GM18505 (cell line): ENCODE results near the gene SMTNL2.

Source experiments
- ATAC-seq: cut with Tn5 transposase; IDR thresholded peaks from one replicate; pipeline ENCODE4 v1.9.1; 2021; ENCODE audit not compliant: unreplicated experiment
- POLR2A ChIP-seq: IDR thresholded peaks from 4 replicates; pipeline ENCODE4 v1.6.1; 2011; ENCODE audit warnings: borderline replicate concordance; ENCODE audit not compliant: insufficient read depth, insufficient read length; ENCODE audit errors: extremely low read depth

The SMTNL2 gene

DNA sequence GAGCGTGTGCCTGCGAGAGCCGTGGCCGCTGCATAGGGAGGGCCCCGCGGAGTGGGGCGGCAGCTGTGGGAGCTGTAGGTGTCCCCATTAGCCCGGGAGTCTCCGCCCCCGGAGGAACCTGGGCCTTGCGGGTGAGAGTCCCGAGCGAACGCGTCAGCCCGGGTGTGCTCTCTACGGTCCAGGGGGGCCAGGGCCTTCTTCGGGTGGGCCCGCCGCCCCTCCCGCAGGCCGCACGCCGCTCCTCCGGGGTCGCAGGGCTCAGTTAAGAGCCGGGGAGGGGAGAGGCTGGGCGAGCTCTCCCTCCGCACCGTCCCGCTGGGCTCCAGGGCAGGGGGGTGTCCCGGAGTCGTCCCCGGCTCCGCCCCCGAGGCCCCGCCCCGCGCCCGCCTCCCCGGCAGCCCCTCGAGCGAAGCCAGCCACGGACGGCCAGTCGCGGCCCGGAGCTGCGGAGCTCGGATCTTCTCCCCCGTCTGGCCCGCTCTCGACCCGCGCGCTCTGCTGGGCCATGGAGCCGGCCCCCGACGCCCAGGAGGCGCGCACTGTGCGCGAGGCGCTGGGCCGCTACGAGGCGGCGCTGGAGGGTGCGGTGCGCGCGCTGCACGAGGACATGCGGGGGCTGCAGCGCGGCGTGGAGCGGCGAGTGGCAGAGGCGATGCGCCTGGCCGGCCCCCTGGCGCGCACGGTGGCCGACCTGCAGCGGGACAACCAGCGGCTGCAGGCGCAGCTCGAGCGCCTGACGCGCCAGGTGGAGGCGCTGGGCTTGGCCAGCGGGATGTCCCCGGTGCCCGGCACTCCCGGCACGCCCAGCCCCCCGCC is at the start of gene SMTNL2:
SMTNL2 (plus strand) TSS at position 429 of the 816 bp plus-strand sequence; CDS start at position 506, 77 bp downstream.
- TF ChIP-seq POLR2A: no peak
- ATAC-seq: no peak

GRCh38 chr17:4534928-4535666 is 49.2 kb upstream of the SMTNL2 start:
- ATAC-seq: no peak
- no peak for TF ChIP-seq POLR2A

GRCh38 chr17:4535667-4536258 is 48.6 kb upstream of the SMTNL2 start:
- no peak for ATAC-seq
- TF ChIP-seq POLR2A: no peak

- ATAC-seq: no peak
- no peak for TF ChIP-seq POLR2A
Measured at GRCh38 chr17:4536259-4536741, 48.0 kb upstream of the SMTNL2 start.

- TF ChIP-seq POLR2A: no peak
- ATAC-seq: no peak
Measured at GRCh38 chr17:4536742-4537411, 47.5 kb upstream of the SMTNL2 start.

DNA sequence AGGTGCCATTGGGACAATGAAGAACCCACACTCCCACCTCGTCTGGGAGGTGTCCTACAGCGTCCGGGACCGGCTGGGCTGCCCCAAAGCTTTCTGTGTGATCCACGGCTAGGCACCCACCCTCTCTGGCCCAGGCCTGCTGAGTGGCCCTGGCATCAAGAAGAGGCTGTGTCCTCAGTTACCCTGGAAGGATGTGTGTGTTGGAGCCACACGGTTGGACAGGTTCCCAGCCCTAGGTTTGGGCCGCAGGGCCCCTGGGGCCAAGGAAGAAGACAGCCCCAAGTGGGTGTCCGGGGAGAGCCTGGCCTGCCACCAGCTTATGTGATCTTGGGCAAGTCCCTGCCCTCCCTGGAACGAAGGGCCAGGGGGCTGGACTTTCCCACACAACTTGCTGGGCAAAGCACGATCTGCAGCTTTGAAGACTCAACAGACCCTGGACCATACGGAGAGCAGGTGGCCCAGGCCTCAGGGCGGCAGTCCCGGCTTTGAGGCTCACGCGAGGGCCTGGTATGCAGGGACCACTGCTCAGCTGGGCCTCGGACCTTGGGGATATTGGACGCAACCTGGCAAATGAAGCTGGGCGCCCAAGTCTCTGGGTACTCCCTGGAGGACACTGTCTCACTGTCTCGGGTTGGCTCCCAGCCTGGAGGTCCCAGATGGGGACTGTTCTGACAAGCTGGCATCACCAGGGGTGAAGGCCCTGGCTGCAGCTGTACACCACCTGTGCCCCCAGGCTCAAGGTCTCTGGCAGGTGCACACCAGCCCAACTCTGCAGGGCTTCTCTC is 46.7 kb upstream of the SMTNL2 start:
- TF ChIP-seq POLR2A: no peak
- no peak for ATAC-seq

DNA sequence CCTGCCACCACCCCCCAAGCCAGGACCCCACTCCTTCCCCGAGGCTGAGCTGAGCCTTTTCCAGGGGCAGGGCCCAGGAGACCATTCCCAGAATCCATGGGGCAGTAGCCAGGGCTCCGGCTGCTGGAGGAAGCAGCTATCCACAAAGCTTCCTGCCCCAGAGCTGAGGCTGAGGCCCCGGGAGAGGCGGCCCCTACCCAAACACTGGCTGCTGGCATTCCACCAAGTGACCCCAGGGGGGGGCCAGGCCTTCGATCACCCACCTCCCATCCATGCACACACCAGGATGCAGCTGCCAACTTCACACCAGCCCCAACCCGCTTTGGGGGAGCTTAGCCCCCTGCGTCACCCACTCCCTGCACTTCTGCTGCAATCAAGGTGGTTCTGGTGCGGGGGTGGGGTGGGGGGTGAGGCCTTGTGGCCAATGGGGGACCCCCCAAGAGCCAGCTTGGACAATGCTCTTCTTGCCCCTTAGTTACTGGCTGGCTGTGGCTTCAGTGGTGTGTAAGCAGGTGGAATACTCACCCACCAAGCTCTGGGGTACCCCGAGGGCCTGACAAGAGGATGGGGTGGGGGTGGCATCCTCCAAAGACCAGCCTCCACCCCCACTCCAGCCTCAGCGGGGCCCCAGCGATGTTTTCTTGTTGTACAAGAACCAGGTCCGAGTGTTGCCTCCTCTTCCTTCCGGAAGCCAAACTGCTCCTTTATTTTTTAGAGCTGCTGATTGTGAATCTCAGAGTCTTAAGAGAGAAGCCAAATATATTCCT is 45.9 kb upstream of the SMTNL2 start:
- no peak for TF ChIP-seq POLR2A
- ATAC-seq: no peak

DNA sequence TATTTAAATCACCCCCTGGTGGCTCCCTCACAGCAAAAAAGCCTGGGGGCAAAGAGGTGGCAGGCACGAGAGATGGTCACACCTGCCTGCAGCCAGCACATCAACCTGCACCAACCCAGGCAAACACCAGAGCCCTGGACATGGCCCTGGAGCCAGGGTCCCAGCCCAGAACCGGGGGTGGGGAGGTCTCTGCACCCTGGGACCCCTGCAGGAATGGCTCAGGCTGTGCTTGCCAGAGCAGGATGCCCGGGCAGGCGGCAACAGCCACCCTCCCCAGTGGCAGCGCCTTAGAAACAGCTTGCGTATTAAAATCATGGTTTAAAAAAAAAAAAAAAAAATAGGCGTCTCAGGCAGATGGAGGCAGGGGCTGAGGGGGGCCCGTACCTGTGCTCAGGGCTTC is 45.3 kb upstream of the SMTNL2 start:
- ATAC-seq: no peak
- TF ChIP-seq POLR2A: no peak

- TF ChIP-seq POLR2A: no peak
- no peak for ATAC-seq
Measured at GRCh38 chr17:4539576-4540223, 44.6 kb upstream of the SMTNL2 start.

- ATAC-seq: no peak
- no peak for TF ChIP-seq POLR2A
Measured at GRCh38 chr17:4540224-4540651, 44.1 kb upstream of the SMTNL2 start.

DNA sequence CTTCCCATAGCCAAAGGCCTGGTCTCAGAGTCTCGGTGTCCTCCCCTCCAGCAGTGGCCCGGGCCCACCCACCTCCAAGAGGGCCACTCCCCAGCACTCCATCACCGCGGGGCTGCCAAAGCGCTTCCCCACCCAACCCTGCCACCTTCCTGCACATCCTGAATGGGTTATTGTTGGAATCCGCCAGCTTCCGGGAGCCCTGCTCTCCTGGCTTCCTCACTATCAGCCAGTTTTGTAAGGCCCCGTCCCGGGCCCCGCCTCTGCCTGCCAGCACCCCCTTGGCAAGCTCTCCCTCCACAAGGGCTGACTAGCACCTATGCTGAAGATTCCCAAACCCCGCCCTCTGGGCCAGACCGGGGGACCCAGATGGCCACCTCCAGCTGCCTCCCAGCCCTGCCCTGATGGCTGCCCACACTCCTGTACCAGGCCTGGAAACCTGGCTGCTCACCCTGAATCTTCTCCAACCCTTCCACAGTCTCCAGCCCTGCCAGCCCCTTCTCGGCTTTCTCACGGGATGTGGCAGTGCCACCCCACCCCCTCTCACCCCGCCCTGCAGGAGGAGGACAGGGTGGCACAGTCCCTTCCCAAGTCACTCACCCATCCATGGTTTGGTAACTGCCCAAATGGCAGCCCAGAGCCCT is 43.5 kb upstream of the SMTNL2 start:
- no peak for TF ChIP-seq POLR2A
- ATAC-seq: no peak

DNA sequence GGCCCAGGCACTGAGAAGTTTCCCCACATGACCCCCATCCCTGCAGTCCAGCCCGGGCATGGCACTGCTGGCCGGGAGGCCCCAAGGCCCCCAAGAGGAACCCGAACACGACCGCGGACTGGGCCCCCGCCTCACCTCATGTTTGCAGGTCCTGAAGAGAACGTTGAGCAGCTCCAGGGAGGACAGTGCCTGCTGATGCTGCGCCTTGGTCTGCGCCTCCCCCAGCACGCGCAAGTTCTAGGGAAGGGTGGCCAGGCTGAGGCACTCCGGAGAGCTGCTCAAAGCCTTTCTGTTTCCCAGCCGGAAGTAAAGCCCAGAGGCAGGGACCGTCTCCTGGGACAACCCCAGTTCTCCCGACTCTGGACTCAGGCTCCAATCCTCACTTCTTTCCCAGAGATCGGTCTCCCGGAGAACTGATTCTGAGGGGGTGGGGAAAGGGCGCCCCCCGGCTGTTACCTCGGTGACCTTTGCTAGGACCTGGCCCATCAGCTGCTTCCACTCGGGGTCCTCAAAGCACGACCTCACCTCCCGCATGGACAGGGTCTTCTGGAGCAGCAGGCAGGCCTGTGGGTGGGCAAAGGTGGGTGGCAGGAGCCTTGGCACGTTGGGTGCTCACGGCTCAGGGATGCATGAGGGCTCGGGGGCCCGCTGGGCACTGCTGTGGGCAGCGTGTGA is 42.9 kb upstream of the SMTNL2 start:
- TF ChIP-seq POLR2A: no peak
- no peak for ATAC-seq
